ENCODE data around the gene PGAM1.

PGAM1 gene

DNA sequence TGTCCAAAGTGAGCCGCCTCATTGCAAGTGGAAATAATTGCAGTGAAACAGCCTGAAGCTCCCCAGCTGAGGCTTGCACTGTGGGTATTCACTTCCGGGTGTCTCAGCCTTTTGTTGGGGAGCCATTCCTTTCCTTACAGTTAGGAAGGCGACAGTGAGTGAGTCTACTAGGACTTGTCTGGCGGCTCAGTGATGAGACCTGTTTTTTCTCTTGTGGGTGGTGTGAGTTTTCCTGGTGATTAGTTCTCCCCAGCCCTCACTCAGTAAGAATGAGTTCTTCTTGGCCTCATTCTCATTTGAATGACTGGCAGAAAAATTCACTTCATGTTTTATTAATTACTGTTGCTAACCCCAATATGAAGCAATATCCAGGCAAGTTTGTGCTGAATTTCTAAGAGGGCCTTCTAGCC is 2.6 kb downstream of the PGAM1 start:
- H3K4me3 ChIP-seq (ENCODE audit: low read depth, low read length), result peak overlapping the region; percentile 97
- TF ChIP-seq, protein P1, sequence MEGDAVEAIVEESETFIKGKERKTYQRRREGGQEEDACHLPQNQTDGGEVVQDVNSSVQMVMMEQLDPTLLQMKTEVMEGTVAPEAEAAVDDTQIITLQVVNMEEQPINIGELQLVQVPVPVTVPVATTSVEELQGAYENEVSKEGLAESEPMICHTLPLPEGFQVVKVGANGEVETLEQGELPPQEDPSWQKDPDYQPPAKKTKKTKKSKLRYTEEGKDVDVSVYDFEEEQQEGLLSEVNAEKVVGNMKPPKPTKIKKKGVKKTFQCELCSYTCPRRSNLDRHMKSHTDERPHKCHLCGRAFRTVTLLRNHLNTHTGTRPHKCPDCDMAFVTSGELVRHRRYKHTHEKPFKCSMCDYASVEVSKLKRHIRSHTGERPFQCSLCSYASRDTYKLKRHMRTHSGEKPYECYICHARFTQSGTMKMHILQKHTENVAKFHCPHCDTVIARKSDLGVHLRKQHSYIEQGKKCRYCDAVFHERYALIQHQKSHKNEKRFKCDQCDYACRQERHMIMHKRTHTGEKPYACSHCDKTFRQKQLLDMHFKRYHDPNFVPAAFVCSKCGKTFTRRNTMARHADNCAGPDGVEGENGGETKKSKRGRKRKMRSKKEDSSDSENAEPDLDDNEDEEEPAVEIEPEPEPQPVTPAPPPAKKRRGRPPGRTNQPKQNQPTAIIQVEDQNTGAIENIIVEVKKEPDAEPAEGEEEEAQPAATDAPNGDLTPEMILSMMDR (IDR thresholded peaks at IDR 0.05; ENCODE audit: low read depth, low read length), result no peak
- TF ChIP-seq MYC (IDR thresholded peaks at IDR 0.05; ENCODE audit: low read depth, low read length), result no peak
- no peak for TF ChIP-seq POLR2A (IDR thresholded peaks at IDR 0.05; ENCODE audit: extremely low read depth, insufficient read length)
- TF ChIP-seq, protein P2, sequence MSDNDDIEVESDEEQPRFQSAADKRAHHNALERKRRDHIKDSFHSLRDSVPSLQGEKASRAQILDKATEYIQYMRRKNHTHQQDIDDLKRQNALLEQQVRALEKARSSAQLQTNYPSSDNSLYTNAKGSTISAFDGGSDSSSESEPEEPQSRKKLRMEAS (IDR thresholded peaks at IDR 0.05; ENCODE audit: low read depth, low read length), result no peak
- peak; percentile 70 for DNase-seq (ENCODE audit: low read depth)

DNA sequence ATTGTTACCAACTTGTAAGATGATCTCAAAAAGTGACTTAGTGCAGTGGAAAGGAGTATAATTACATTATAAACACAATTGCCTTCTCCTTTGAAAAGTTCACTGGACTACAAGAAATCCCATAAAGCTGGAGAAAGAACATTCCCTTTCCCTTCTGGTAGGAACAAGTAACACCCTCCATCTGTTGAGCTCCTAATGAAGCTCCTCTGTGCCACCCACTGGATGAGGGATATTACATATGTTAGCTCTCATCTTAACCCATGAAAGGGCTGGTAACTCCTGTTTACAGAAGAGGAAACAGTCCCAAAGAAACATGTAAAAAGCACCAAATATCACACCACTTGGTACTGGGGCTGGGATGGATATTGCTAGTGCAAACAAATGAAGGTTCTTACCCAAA is 8.1 kb downstream of the PGAM1 start:
- no peak overlapping the region for H3K4me3 ChIP-seq (ENCODE audit: low read depth, low read length)
- DNase-seq (ENCODE audit: low read depth), result peak; percentile 49
- TF ChIP-seq, protein P2 (IDR thresholded peaks at IDR 0.05; ENCODE audit: low read depth, low read length), result no peak
- no peak for TF ChIP-seq MYC (IDR thresholded peaks at IDR 0.05; ENCODE audit: low read depth, low read length)
- TF ChIP-seq, protein P1 (IDR thresholded peaks at IDR 0.05; ENCODE audit: low read depth, low read length), result no peak
- TF ChIP-seq POLR2A (IDR thresholded peaks at IDR 0.05; ENCODE audit: extremely low read depth, insufficient read length), result no peak

DNA sequence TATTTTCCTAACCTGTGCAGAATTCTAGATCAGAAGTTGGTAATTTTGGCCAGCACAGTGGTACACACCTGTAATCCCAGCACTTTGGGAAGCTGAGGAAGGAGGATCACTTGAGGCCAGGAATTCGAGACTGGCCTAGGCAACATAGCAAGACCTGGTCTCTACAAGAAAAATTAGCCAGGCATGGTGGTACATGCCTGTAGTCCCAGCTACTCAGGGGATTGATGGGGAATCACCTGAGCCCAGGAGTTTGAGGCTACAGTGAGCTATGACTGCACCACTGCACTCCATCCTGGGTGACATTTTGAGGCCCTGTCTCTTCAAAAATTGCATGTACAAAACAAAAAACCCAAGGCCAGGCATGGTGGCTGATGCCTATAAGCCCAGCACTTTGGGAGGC is 8.6 kb downstream of the PGAM1 start:
- TF ChIP-seq, protein P2 (IDR thresholded peaks at IDR 0.05; ENCODE audit: low read depth, low read length), result no peak
- TF ChIP-seq MYC (IDR thresholded peaks at IDR 0.05; ENCODE audit: low read depth, low read length), result no peak
- TF ChIP-seq, protein P1 (IDR thresholded peaks at IDR 0.05; ENCODE audit: low read depth, low read length), result no peak
- no peak for TF ChIP-seq POLR2A (IDR thresholded peaks at IDR 0.05; ENCODE audit: extremely low read depth, insufficient read length)
- H3K4me3 ChIP-seq (ENCODE audit: low read depth, low read length), result no peak overlapping the region
- DNase-seq (ENCODE audit: low read depth), result no peak

DNA sequence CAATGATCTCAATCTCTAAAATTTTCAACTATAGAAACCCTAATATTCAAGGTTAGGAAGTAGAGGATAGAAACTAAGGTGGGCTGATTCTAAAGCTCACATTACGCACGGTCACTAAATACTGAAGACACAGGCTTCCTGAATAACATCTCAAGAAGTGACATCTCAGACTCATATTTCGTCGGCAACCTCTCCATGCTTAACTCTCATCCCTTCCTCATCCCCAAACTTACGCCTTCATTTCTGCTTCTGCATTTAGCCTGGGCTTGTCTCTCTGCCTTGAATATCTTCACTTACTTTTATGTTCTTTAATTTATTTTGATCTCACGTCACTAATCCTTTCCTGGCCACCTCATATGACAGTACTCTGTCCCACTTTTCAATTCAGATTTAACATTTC is 9.2 kb downstream of the PGAM1 start:
- TF ChIP-seq POLR2A (IDR thresholded peaks at IDR 0.05; ENCODE audit: extremely low read depth, insufficient read length) (no peak), MYC (IDR thresholded peaks at IDR 0.05; ENCODE audit: low read depth, low read length) (no peak)
- TF ChIP-seq, protein P1 (IDR thresholded peaks at IDR 0.05; ENCODE audit: low read depth, low read length), result no peak
- TF ChIP-seq, protein P2 (IDR thresholded peaks at IDR 0.05; ENCODE audit: low read depth, low read length), result no peak
- no peak for DNase-seq (ENCODE audit: low read depth)
- no peak overlapping the region for H3K4me3 ChIP-seq (ENCODE audit: low read depth, low read length)

DNA sequence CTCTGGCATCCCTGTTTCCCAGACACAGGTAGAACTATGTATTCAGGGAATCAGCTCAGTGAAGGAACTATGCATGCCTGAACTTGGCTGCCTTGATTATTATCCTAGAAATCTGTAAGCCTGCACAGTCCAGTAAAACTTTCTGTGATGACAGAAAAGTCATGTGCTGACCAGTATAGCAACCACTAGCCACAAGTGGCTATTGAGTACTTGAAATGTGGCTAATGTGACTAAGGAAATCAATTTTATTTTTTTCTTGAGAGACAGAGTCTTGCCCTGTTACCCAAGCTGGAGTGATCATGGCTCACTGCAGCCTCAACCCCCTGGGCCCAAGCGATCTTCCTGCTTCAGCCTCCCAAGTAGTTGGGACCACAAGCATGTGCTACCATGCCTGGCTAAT is 16.3 kb downstream of the PGAM1 start:
- no peak for DNase-seq (ENCODE audit: low read depth)
- no peak for TF ChIP-seq MYC (IDR thresholded peaks at IDR 0.05; ENCODE audit: low read depth, low read length)
- no peak for TF ChIP-seq POLR2A (IDR thresholded peaks at IDR 0.05; ENCODE audit: extremely low read depth, insufficient read length)
- TF ChIP-seq, protein P2 (IDR thresholded peaks at IDR 0.05; ENCODE audit: low read depth, low read length), result no peak
- TF ChIP-seq, protein P1 (IDR thresholded peaks at IDR 0.05; ENCODE audit: low read depth, low read length), result no peak
- no peak overlapping the region for H3K4me3 ChIP-seq (ENCODE audit: low read depth, low read length)

DNA sequence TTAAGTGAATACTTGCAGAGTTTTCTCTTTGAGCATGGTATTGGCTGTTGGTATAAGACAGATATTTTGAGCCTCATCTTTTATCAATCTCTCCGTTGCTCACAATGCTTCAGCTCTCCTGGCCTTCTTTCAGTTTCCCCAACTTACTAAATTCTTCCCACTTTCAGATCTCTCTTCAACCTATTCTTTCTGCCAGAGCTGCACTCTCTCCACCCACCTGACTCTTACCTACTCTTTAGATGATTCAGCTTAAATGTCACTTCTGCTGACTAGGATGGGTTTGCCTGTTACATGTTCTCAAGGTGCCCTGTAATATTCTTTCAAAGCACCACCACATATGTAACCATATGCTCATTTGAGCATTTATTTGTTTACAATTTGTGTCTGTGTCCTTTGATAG is 18.2 kb downstream of the PGAM1 start:
- H3K4me3 ChIP-seq (ENCODE audit: low read depth, low read length), result no peak overlapping the region
- DNase-seq (ENCODE audit: low read depth), result no peak
- TF ChIP-seq POLR2A (IDR thresholded peaks at IDR 0.05; ENCODE audit: extremely low read depth, insufficient read length), result no peak
